Measurements from ENCODE around the gene SGF29.

Gene SGF29

DNA sequence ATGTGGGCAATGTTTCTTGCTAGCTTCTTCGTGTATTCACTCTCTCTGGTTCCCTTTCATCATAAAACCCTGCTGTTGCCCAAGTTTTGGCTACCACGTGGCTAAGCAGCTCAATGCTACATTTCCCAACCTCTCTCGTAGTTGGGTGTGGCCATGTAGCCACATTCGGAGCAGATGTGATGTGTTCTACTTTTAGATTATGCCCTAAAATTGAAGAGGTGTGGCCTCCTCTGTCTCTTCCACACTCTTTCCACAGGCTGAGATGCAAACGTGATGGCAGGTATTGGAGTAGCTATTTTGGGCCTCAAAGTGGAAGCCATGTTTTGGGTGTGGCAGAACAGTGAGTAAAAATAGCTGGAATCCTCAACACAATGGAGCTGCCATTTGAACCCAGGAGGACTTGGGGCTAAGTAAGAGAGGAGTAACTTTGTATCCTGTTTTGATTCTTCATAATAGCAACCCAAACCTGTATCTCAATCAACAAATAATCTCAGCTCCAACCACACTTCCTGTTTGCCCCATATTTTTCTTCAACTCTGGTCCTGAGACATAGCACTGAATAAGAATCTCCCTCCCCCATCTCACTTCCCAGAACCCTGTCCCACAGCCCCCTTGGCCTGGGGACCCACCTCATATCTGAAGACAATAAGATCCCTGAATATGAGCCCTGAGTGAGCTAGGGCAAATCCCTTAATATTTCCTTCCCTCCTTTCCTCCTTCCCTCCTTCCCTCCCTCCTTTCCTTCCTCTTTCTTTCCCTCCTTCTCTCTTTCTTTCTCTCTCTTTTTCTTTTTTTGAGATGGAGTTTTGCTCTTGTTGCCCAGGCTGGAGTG, 19.0 kb upstream of the SGF29 start:
- no peaks in the 10 kb centered on the region for H3K79me2 ChIP-seq (ENCODE audit: low read length)
- TF ChIP-seq, protein P1, sequence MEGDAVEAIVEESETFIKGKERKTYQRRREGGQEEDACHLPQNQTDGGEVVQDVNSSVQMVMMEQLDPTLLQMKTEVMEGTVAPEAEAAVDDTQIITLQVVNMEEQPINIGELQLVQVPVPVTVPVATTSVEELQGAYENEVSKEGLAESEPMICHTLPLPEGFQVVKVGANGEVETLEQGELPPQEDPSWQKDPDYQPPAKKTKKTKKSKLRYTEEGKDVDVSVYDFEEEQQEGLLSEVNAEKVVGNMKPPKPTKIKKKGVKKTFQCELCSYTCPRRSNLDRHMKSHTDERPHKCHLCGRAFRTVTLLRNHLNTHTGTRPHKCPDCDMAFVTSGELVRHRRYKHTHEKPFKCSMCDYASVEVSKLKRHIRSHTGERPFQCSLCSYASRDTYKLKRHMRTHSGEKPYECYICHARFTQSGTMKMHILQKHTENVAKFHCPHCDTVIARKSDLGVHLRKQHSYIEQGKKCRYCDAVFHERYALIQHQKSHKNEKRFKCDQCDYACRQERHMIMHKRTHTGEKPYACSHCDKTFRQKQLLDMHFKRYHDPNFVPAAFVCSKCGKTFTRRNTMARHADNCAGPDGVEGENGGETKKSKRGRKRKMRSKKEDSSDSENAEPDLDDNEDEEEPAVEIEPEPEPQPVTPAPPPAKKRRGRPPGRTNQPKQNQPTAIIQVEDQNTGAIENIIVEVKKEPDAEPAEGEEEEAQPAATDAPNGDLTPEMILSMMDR (IDR thresholded peaks at IDR 0.05; ENCODE audit: low read depth, low read length): no peak
- TF ChIP-seq EZH2phosphoT487 (IDR thresholded peaks at IDR 0.05; ENCODE audit: low read depth): no peak
- no peak overlapping the region for H3K9ac ChIP-seq (ENCODE audit: low read length)
- H3K36me3 ChIP-seq (replicated peaks; ENCODE audit: low read depth, low read length): no peaks in the 10 kb centered on the region
- H4K20me1 ChIP-seq (ENCODE audit: insufficient read depth, low read length): no peaks in the 10 kb centered on the region
- peaks cover 60% of the 10 kb centered on the region for H3K4me1 ChIP-seq (ENCODE audit: low read length)
- H3K27me3 ChIP-seq (ENCODE audit: low read depth, low read length): no peaks in the 10 kb centered on the region
- no peak overlapping the region for H3K4me2 ChIP-seq (ENCODE audit: low read length)
- H3K27ac ChIP-seq (ENCODE audit: low read length): no peak overlapping the region
- no peak overlapping the region for H3K4me3 ChIP-seq (ENCODE audit: low read length)
- no peak overlapping the region for H2AFZ ChIP-seq (ENCODE audit: low read depth, low read length)
- no peaks in the 10 kb centered on the region for H3K9me3 ChIP-seq (ENCODE audit: insufficient read depth, low read length)

DNA sequence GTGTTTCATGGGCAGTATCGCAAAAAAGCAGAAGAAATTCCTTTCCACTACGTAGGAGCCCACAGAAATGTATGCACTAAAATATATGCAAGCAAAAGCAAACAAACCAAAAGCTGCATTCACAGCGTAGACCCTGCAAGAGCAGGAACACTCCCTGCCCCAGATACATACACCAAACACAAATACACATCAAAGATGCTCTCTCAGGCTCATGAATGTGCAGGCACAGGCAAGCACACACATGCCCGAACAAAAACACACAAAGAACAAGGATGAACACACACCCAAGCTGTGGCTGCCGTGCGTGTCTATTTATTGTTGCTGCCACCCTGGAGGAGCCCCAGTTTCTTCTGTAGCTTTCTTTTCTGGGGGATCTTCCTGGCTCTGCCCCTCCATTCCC, 16.6 kb upstream of the SGF29 start:
- Histone ChIP-seq H3K9me3 (ENCODE audit: insufficient read depth, low read length) (no peaks in the 10 kb centered on the region), H3K4me2 (ENCODE audit: low read length) (peak overlapping the region; percentile 43), H3K4me1 (ENCODE audit: low read length) (peaks cover 70% of the 10 kb centered on the region), H3K4me3 (ENCODE audit: low read length) (peak overlapping the region; percentile 0; the same call in 1 of the 2 replicates), H3K27me3 (ENCODE audit: low read depth, low read length) (no peaks in the 10 kb centered on the region), H3K27ac (ENCODE audit: low read length) (peak overlapping the region; percentile 39), H3K9ac (ENCODE audit: low read length) (no peak overlapping the region), H3K79me2 (ENCODE audit: low read length) (no peaks in the 10 kb centered on the region), H3K36me3 (replicated peaks; ENCODE audit: low read depth, low read length) (no peaks in the 10 kb centered on the region), H2AFZ (ENCODE audit: low read depth, low read length) (no peak overlapping the region), H4K20me1 (ENCODE audit: insufficient read depth, low read length) (no peaks in the 10 kb centered on the region)
- TF ChIP-seq EZH2phosphoT487 (IDR thresholded peaks at IDR 0.05; ENCODE audit: low read depth): no peak
- TF ChIP-seq, protein P1 (IDR thresholded peaks at IDR 0.05; ENCODE audit: low read depth, low read length): no peak

DNA sequence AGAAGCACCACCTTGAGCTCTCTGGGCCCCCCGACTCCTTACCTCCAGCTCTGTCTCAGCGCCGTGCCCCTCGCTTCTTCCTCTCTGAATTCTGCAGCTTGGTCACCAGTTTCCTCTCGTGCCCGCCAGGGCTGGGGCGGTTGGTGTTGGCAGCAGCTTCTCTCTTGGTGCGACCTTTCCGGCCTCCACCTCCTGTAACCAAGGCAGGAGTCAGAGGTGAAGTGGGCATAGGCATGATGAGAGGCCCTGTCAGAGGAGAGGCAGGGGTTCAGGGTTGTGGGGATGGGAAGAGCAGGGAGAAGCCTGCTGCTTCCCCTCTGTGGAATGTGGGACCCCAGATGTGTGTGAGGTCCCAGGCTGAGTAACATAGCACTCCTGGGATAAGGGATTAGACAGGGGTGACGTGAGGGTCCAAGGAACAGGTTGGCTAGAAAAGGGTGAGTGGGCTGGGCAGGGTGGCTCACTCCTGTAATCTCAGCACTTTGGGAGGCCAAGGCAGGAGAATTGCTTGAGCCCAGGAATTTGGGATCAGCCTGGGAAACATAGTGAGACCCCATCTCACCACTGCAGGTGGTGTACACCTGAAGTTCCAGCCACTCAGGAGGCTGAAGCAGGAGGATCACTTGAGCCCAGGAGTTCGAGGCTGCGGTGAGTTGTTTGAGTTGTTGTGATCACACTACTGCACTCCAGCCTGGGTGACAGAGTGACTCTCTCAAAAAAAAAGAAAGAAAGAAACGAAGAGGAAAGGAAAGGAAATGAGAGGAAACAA, 15.6 kb upstream of the SGF29 start:
- no peak overlapping the region for H3K4me3 ChIP-seq (ENCODE audit: low read length)
- no peak overlapping the region for H3K4me2 ChIP-seq (ENCODE audit: low read length)
- no peak overlapping the region for H2AFZ ChIP-seq (ENCODE audit: low read depth, low read length)
- no peaks in the 10 kb centered on the region for H3K9me3 ChIP-seq (ENCODE audit: insufficient read depth, low read length)
- H4K20me1 ChIP-seq (ENCODE audit: insufficient read depth, low read length): no peaks in the 10 kb centered on the region
- H3K36me3 ChIP-seq (replicated peaks; ENCODE audit: low read depth, low read length): no peaks in the 10 kb centered on the region
- no peak for TF ChIP-seq EZH2phosphoT487 (IDR thresholded peaks at IDR 0.05; ENCODE audit: low read depth)
- no peak overlapping the region for H3K27ac ChIP-seq (ENCODE audit: low read length)
- no peak overlapping the region for H3K9ac ChIP-seq (ENCODE audit: low read length)
- H3K4me1 ChIP-seq (ENCODE audit: low read length): peaks cover 68% of the 10 kb centered on the region
- no peaks in the 10 kb centered on the region for H3K27me3 ChIP-seq (ENCODE audit: low read depth, low read length)
- H3K79me2 ChIP-seq (ENCODE audit: low read length): no peaks in the 10 kb centered on the region

DNA sequence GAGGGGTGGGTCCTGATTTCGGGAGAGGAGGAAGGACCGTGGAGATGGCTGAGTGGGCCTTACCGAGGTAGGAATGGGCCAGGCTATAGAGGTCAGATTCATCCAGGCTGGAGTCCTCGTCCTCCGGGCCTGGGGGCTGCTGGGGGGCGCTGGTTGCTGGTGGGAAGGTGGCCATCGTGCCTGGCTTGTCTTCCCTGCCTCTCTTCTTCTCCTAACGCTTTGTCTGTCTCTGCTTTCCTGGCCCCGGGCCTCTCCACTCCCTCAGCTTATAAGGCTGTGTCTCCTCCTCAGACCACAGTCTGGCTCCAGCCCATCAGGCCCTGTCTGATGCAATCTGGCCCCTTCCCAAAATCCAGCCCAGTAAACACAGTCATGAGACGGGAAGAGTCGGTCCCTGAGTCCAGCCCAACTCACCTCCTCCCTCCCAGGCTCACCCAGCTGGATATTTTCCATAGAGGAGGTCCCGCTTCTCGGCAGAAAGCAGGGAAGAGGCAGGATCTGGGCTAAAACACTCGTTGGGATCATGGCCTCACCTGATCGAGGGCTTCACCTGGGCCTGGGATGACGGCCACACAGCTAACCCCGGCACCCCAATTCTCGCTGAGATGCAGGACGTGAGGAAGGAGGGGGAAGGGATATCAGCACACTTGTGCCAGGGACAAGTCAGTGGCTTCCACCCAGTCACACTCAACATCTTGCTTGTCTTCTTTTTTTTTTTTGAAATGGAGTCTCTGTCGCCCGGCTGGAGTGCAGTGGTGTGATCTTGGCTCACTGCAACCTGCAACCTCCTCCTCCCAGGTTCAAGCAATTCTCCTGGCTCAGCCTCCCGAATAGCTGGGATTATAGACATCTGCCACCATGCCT, 14.8 kb upstream of the SGF29 start, which contains the start of gene NUPR1:
Gene NUPR1, minus strand, starts transcription at position 242 of the 864 bp plus-strand sequence. Its CDS starts 67 bp downstream, at position 175.
- TF ChIP-seq, protein P1 (IDR thresholded peaks at IDR 0.05; ENCODE audit: low read depth, low read length): no peak
- TF ChIP-seq EZH2phosphoT487 (IDR thresholded peaks at IDR 0.05; ENCODE audit: low read depth): no peak
- H3K4me2 ChIP-seq (ENCODE audit: low read length): peak within 1 kb of the TSS; percentile 22
- no peaks in the 10 kb centered on the region for H3K36me3 ChIP-seq (replicated peaks; ENCODE audit: low read depth, low read length)
- H3K4me1 ChIP-seq (ENCODE audit: low read length): peaks cover 72% of the 10 kb centered on the region
- no peak within 1 kb of the TSS for H3K9ac ChIP-seq (ENCODE audit: low read length)
- no peak within 1 kb of the TSS for H3K4me3 ChIP-seq (ENCODE audit: low read length)
- peak within 1 kb of the TSS; percentile 41; the same call in 1 of the 2 replicates for H3K27ac ChIP-seq (ENCODE audit: low read length)
- H3K27me3 ChIP-seq (ENCODE audit: low read depth, low read length): no peaks in the 10 kb centered on the region
- H3K9me3 ChIP-seq (ENCODE audit: insufficient read depth, low read length): no peaks in the 10 kb centered on the region
- H4K20me1 ChIP-seq (ENCODE audit: insufficient read depth, low read length): no peaks in the 10 kb centered on the region
- no peak within 1 kb of the TSS for H2AFZ ChIP-seq (ENCODE audit: low read depth, low read length)
- H3K79me2 ChIP-seq (ENCODE audit: low read length): no peaks in the 10 kb centered on the region

Measured in OCI-LY3 (cell line).